ENCODE results near the gene PAGE1.

- TF ChIP-seq CTCF (IDR thresholded peaks at IDR 0.05; ENCODE audit: low read depth, low read length): no peak
- no peak for TF ChIP-seq POLR2A (IDR thresholded peaks at IDR 0.05; ENCODE audit: extremely low read depth, insufficient read length)
These were observed 30.4 kb upstream of the PAGE1 start for GRCh38 chrX:49725923-49726904.

All from NB4 (cell line).